PFSK-1 (cell line): ENCODE data around the gene HPCAL1.

Experiments
- POLR2AphosphoS5 ChIP-seq: IDR thresholded peaks from 2 replicates; pipeline ENCODE4 v1.6.1; 2012; ENCODE audit warnings: low read depth, mild to moderate bottlenecking, control low read depth, low read length, moderate library complexity
- SIN3A ChIP-seq: IDR thresholded peaks from 2 replicates; pipeline ENCODE4 v1.6.1; 2012; ENCODE audit warnings: mild to moderate bottlenecking, low read length, moderate library complexity, borderline replicate concordance; ENCODE audit not compliant: insufficient read depth
- TAF1 ChIP-seq: IDR thresholded peaks from 2 replicates; pipeline ENCODE4 v1.6.1; 2012; ENCODE audit warnings: low read length, control low read depth, borderline replicate concordance; ENCODE audit not compliant: insufficient read depth

DNA sequence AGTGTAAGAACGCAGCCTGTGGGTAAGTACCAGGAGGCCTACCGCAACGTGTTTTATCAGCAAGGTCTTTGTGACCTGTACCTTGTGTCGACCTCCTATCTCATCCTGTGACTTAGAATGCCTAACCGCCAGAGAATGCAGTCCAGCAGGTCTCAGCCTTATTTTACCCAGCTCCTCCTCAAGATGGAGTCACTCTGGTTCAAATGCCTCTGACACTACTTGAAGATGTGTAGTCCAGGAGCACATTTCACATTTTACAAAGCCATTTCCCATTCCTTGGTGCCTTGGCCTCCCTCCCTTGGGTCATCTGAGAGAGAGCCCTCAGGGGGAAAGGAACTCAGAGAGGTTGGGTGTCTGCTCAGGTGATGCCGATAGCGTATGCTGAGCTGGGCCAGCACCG is 6.6 kb upstream of the HPCAL1 start:
- TF ChIP-seq POLR2AphosphoS5 (no peak), SIN3A (no peak), TAF1 (no peak)
